Ovary (tissue), 9 donors: Measurements from ENCODE around the gene RPL22. TPM values are rescaled to one million over a fixed set of nuclear protein-coding genes. Genes with fewer than 3 reads are reported as not detected.

ENCODE experiments used
- DNase-seq, 5 donors: peaks; one replicate each; pipeline ENCODE4 v3.0.0-alpha.2; 2019 to 2020
- H3K27ac ChIP-seq, 2 donors: fragments of 200-600 bp; one replicate each; pipeline versions ENCODE4 v1.5.1 to v1.8.0; 2019 to 2022
- H3K27me3 ChIP-seq: fragments of 200-600 bp; one replicate; pipeline ENCODE4 v1.8.0; 2022
- H3K36me3 ChIP-seq: fragments of 200-600 bp; sonication (generic); one replicate; pipeline ENCODE4 v1.5.1; 2019
- H3K4me1 ChIP-seq: one replicate; pipeline ENCODE4 v1.8.1; 2013; ENCODE audit warnings: mild to moderate bottlenecking, moderate library complexity; ENCODE audit not compliant: insufficient read depth
- H3K4me3 ChIP-seq: fragments of 200-600 bp; sonication (generic); one replicate; pipeline ENCODE4 v1.5.1; 2017
- H3K9me3 ChIP-seq, 2 donors: fragments of 200-600 bp in 1 of 2; sonication (generic) in 1 of 2; one replicate each; pipeline versions ENCODE4 v1.5.1 to v1.8.1; 2013 to 2019; ENCODE audit warnings: mild to moderate bottlenecking in 1 of 2, moderate library complexity in 1 of 2
- EP300 ChIP-seq: sonication (generic); formaldehyde crosslinking; IDR thresholded peaks from one replicate; pipeline ENCODE4 v1.6.1; 2017; ENCODE audit warnings: antibody characterized with exemption
- POLR2A ChIP-seq: fragments of 450-650 bp; IDR thresholded peaks from one replicate; pipeline ENCODE4 v1.6.1; 2017; ENCODE audit warnings: antibody characterized with exemption, mild to moderate bottlenecking, moderate library complexity
- WGBS, 3 donors: extraction: QIAGEN DNeasy Blood & Tissue Kit in 1 of 3; methylation state at CpG; one replicate each; pipeline versions ENCODE4 v1.1.5 to v1.1.7; 2013 to 2017; 5-methylcytosine and 5-hydroxymethylcytosine counted together
- intact Hi-C, 4 donors: fragments of 100-400 bp; cut with DNase I; formaldehyde crosslinking; loops; one replicate each; pipeline versions ENCODE4 v1.11.0 to v1.15.1; 2022 to 2023
- polyA plus RNA-seq, 2 donors: library from polyadenylated mRNA; stranded (reverse); fragments of 200-250 nt in 1 of 2; fragments of 350-450 nt in 1 of 2; fragmentation: Illumina TruSeq in 1 of 2; extraction: RNeasy Lipid Tissue Mini Kit (QIAGEN cat#74804) in 1 of 2; gene quantifications; one replicate each; pipeline ENCODE4 v1.2.3, GENCODE V29; 2013 to 2014
- total RNA-seq, 7 donors: library from RNA; depleted of rRNA in 2 of 7; stranded (reverse); fragments of >200 nt in 2 of 7; fragmentation: NEBNext Ultra II Directional in 3 of 7; extraction: Animal tissue kit (Norgen Biotek cat#: 25700) in 3 of 7; gene quantifications; one replicate each; pipeline versions ENCODE4 v1.1.0 to v1.2.4, GENCODE V29; 2016 to 2023
- TF ChIP-seq, protein P1 (sequence below), 3 donors: fragments of 450-650 bp in 2 of 3; fragments of 200-600 bp in 1 of 3; IDR thresholded peaks; one replicate each; pipeline versions ENCODE4 v1.5.1 to v1.8.0; 2016 to 2022; ENCODE audit warnings: antibody characterized with exemption in 3 of 3, mild to moderate bottlenecking in 1 of 3
- donor health status: DM: no; HTN: no; CAD: no; lungs with moderate emphysema.
- donor health status: DM: no; HTN: no; CAD: no.
- donor health status: Bipolar disorder and iron deficiency.
- donor health status: DM: yes; HTN: yes; CAD: no.
- donor health status: DM: no; HTN: no; CAD: no.
- donor health status: DM: yes; HTN: yes; CAD: no.

RPL22 gene
- total and polyA plus RNA-seq, 9 donors = 379 to 2,062 (median 715) TPM

DNA sequence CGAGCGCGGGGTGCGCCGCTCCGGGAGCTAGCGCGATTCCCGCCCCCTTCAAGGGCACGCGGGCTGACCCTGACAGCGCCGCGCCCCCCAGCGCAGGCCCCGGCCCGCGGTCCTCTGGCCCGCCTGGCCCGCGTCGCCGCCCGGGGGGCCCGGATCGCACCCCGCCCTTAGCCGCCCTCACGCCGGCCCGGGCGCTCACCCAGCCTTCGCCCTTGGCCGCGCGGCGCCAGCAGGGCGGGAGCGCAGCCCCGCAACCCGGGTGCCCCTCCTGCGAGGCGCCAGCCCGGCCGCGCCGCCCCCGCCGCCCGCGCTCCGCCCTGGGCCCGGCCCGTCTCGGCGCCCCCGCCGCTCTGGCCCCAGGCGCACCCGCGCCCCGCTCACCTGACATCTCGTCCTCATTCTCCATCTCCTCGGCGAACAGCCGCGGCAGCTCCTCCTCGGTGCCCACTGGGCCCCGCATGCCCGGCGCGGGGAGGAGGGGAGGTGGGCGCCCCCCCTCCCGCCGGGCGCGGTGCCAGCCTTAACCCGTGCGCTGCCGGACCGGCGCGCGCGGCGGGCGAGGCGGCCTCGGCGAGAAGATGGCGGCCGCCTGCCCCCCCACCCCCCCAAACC is 19.7 kb downstream of the RPL22 start:
- H3K27ac ChIP-seq = no peak overlapping the region
- no peaks in the 10 kb centered on the region for H3K27me3 ChIP-seq
- H3K4me1 ChIP-seq = peaks cover 2% of the 10 kb centered on the region
- TF ChIP-seq EP300 = no peak
- no peak for TF ChIP-seq POLR2A
- TF ChIP-seq, protein P1, sequence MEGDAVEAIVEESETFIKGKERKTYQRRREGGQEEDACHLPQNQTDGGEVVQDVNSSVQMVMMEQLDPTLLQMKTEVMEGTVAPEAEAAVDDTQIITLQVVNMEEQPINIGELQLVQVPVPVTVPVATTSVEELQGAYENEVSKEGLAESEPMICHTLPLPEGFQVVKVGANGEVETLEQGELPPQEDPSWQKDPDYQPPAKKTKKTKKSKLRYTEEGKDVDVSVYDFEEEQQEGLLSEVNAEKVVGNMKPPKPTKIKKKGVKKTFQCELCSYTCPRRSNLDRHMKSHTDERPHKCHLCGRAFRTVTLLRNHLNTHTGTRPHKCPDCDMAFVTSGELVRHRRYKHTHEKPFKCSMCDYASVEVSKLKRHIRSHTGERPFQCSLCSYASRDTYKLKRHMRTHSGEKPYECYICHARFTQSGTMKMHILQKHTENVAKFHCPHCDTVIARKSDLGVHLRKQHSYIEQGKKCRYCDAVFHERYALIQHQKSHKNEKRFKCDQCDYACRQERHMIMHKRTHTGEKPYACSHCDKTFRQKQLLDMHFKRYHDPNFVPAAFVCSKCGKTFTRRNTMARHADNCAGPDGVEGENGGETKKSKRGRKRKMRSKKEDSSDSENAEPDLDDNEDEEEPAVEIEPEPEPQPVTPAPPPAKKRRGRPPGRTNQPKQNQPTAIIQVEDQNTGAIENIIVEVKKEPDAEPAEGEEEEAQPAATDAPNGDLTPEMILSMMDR (IDR thresholded peaks at IDR 0.05) = no peak
- peak overlapping the region; percentile 23 for H3K4me3 ChIP-seq
- intact Hi-C loops = loop anchor here in 2 of 4 donors (5.0 to 10.0 kb wide), 2 partner anchors 115 to 132 kb away; partner anchors contain the start of gene KCNAB2 (in 1 of the 2)
- H3K36me3 ChIP-seq = no peaks in the 10 kb centered on the region
- WGBS, 3 donors = 0 to 1% (median 0%) methylated on average over 15 to 91 of the region's 92 CpGs
- DNase-seq = no peak
- no peaks in the 10 kb centered on the region for H3K9me3 ChIP-seq

DNA sequence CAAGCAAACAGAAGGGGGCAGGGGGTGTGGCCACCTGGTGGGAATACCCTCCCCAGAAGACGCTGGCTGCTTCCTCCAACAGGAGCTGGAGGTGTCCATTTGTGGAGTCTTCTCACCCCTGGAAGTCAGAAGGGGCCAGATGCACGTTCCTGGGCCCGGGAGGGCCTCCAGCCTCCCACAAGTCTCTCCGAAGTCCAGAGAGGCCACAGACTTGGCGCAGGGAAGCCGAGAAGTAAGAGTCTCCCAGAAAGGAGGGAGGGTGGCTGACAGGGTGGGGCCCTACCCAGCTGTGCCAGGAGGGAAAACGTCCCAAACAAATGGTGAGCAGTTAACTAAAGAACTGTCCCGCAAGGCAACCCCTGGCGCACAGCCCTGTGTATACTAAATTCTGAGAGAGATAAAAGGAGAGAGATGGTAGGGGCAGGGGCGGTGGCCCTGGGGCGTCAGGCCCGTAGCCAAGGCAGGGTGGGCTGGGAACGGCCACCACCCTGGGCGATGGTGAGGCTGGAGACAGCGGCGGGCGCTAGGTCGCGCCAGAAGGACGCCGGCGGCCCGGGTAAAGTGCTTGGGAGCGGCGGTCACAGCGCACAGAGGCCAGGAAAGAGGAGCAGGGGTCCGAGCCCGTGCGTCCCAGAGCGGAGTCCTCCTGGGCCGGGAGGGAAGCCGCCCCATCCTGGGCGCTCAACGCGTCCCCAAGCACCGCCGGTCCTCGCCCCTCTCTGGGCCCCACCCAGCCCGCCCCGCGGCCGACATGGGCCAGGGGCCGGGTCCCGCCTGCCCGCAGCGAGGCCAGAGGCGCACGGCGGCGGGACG is 20.4 kb downstream of the RPL22 start:
- H3K27ac ChIP-seq = no peak overlapping the region
- no peaks in the 10 kb centered on the region for H3K27me3 ChIP-seq
- DNase-seq = no peak
- peaks cover 2% of the 10 kb centered on the region for H3K4me1 ChIP-seq
- TF ChIP-seq POLR2A = no peak
- no peak for TF ChIP-seq EP300
- TF ChIP-seq, protein P1 (IDR thresholded peaks at IDR 0.05) = no peak
- no peak overlapping the region for H3K4me3 ChIP-seq
- intact Hi-C loops = loop anchor here in 2 of 4 donors (5.0 to 10.0 kb wide), 2 partner anchors 114 to 132 kb away; partner anchors contain the start of gene KCNAB2 (in 1 of the 2)
- H3K9me3 ChIP-seq = no peaks in the 10 kb centered on the region
- WGBS, 3 donors = 1 to 4% (median 2%) methylated on average over 26 to 51 of the region's 51 CpGs
- H3K36me3 ChIP-seq = no peaks in the 10 kb centered on the region

- H3K4me3 ChIP-seq = no peak overlapping the region
- H3K27ac ChIP-seq = no peak overlapping the region
- 66 to 73% (median 71%) methylated on average over 18 of the region's 18 CpGs for WGBS, 3 donors
- peaks cover 2% of the 10 kb centered on the region for H3K4me1 ChIP-seq
- TF ChIP-seq, protein P1 (IDR thresholded peaks at IDR 0.05) = no peak
- no peak for TF ChIP-seq POLR2A
- TF ChIP-seq EP300 = no peak
- H3K27me3 ChIP-seq = no peaks in the 10 kb centered on the region
- H3K9me3 ChIP-seq = no peaks in the 10 kb centered on the region
- intact Hi-C loops = loop anchor here in 2 of 4 donors (5.0 to 10.0 kb wide), 2 partner anchors 113 to 131 kb away; partner anchors contain the start of gene KCNAB2 (in 1 of the 2)
- no peak for DNase-seq
- no peaks in the 10 kb centered on the region for H3K36me3 ChIP-seq
Measured at GRCh38 chr1:6177681-6178380, 21.6 kb downstream of the RPL22 start.

GRCh38 chr1:6176779-6177178 is 22.6 kb downstream of the RPL22 start:
- Histone ChIP-seq H3K27ac (no peak overlapping the region), H3K4me3 (no peak overlapping the region), H3K9me3 (no peaks in the 10 kb centered on the region), H3K36me3 (no peaks in the 10 kb centered on the region), H3K27me3 (no peaks in the 10 kb centered on the region), H3K4me1 (peaks cover 2% of the 10 kb centered on the region)
- no peak for DNase-seq
- TF ChIP-seq, protein P1 (IDR thresholded peaks at IDR 0.05) = no peak
- no peak for TF ChIP-seq POLR2A
- TF ChIP-seq EP300 = no peak
- 59 to 65% (median 60%) methylated on average over 5 of the region's 5 CpGs for WGBS, 3 donors
- intact Hi-C loops = loop anchor here in 2 of 4 donors (5.0 to 10.0 kb wide), 2 partner anchors 112 to 129 kb away; partner anchors contain the start of gene KCNAB2 (in 1 of the 2)
